ENCODE results near the gene CCDC197.

CCDC197 gene

GRCh38 chr14:93997082-93997481 is at the start of gene CCDC197:
Gene CCDC197, plus strand, starts transcription at chr14:93997301. Its CDS starts 831 bp downstream, at chr14:93998132.
- no peak for DNase-seq (ENCODE audit: low spot score)

GRCh38 chr14:93949511-93950075 is 47.5 kb upstream of the CCDC197 start:
- DNase-seq (ENCODE audit: low spot score), result no peak

- no peak for DNase-seq (ENCODE audit: low spot score)
These were observed 46.0 kb upstream of the CCDC197 start for GRCh38 chr14:93950948-93951634.

- no peak for DNase-seq (ENCODE audit: low spot score)
These were observed 45.2 kb upstream of the CCDC197 start for GRCh38 chr14:93951635-93952540.

- no peak for DNase-seq (ENCODE audit: low spot score)
These were observed 44.3 kb upstream of the CCDC197 start for GRCh38 chr14:93952829-93953228.

GRCh38 chr14:93953263-93953662 is 43.8 kb upstream of the CCDC197 start:
- no peak for DNase-seq (ENCODE audit: low spot score)

GRCh38 chr14:93953739-93954515 is 43.2 kb upstream of the CCDC197 start:
- no peak for DNase-seq (ENCODE audit: low spot score)

- no peak for DNase-seq (ENCODE audit: low spot score)
These were observed 42.6 kb upstream of the CCDC197 start for GRCh38 chr14:93954516-93954830.

- no peak for DNase-seq (ENCODE audit: low spot score)
These were observed 41.9 kb upstream of the CCDC197 start for GRCh38 chr14:93954900-93955849.

GRCh38 chr14:93955850-93956481 is 41.1 kb upstream of the CCDC197 start:
- no peak for DNase-seq (ENCODE audit: low spot score)

- DNase-seq (ENCODE audit: low spot score), result no peak
These were observed 40.4 kb upstream of the CCDC197 start for GRCh38 chr14:93956514-93957332.

- DNase-seq (ENCODE audit: low spot score), result no peak
These were observed 39.8 kb upstream of the CCDC197 start for GRCh38 chr14:93957333-93957710.

- DNase-seq (ENCODE audit: low spot score), result no peak
These were observed 39.1 kb upstream of the CCDC197 start for GRCh38 chr14:93957751-93958566.

GRCh38 chr14:93958567-93959238 is 38.4 kb upstream of the CCDC197 start:
- DNase-seq (ENCODE audit: low spot score), result no peak

GRCh38 chr14:93959239-93960107 is 37.6 kb upstream of the CCDC197 start:
- DNase-seq (ENCODE audit: low spot score), result no peak

GRCh38 chr14:93960108-93960475 is 37.0 kb upstream of the CCDC197 start:
- DNase-seq (ENCODE audit: low spot score), result no peak

- no peak for DNase-seq (ENCODE audit: low spot score)
These were observed 36.2 kb upstream of the CCDC197 start for GRCh38 chr14:93960774-93961438.

Data from putamen (tissue), 1 donor.